LNCaP clone FGC (cell line): ENCODE results near the gene SPINT2.

ENCODE experiments used
- DNase-seq: peaks from one replicate; pipeline ENCODE4 v3.0.0-alpha.2; 2011; ENCODE audit warnings: low read depth
- H3K4me3 ChIP-seq: 2 replicates; pipeline ENCODE4 v1.5.1; 2011; ENCODE audit warnings: mild to moderate bottlenecking, low read depth, low read length, control low read depth
- TF ChIP-seq, protein P1 (sequence below): IDR thresholded peaks from 2 replicates; pipeline ENCODE4 v1.5.1; 2012; ENCODE audit warnings: mild to moderate bottlenecking; ENCODE audit not compliant: control insufficient read depth, insufficient read depth; ENCODE audit errors: extremely low read depth

Gene SPINT2

DNA sequence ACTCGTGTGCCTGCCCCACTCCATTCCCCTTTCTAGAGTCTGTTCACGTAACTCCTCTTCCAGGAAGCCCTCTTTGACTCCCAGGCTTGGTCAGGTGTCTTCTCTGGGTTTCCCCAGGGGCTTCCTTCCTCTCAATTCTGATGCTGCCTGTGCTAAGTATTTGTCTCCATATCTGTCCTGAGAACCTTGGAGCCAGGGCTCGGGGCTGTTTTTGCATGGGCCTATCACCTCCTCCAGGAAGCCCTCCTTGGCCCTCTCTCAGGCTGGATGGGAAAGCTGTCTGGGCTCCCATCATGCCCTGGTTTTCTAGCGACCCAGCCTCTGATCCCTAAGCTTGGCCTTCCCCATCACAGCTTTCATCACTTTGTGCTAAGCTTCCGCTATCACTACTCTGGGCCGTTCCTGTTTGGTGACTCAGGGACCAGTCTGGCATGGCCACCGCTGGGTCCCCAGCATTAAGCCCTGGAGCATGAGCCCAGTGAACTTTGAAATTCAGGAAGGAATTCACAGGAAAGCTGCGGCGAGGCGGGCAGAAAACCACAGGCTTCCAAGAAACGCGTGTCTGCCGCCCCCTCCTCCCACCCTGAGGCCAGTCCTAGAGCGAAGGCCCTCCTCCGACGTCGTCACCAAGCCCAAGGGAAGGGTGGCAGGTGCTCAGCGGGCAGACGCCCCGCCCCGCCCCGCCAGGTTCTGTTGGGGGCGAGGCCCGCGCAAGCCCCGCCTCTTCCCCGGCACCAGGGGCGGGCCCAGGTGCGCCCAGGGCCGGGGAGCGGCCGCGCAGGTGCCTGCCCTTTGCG, 486 bp upstream of the SPINT2 start:
- peak overlapping the region; percentile 77 for H3K4me3 ChIP-seq
- TF ChIP-seq, protein P1, sequence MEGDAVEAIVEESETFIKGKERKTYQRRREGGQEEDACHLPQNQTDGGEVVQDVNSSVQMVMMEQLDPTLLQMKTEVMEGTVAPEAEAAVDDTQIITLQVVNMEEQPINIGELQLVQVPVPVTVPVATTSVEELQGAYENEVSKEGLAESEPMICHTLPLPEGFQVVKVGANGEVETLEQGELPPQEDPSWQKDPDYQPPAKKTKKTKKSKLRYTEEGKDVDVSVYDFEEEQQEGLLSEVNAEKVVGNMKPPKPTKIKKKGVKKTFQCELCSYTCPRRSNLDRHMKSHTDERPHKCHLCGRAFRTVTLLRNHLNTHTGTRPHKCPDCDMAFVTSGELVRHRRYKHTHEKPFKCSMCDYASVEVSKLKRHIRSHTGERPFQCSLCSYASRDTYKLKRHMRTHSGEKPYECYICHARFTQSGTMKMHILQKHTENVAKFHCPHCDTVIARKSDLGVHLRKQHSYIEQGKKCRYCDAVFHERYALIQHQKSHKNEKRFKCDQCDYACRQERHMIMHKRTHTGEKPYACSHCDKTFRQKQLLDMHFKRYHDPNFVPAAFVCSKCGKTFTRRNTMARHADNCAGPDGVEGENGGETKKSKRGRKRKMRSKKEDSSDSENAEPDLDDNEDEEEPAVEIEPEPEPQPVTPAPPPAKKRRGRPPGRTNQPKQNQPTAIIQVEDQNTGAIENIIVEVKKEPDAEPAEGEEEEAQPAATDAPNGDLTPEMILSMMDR, result no peak
- no peak for DNase-seq

- TF ChIP-seq, protein P1, result no peak
- DNase-seq, result no peak
- H3K4me3 ChIP-seq, result peak overlapping the region; percentile 77
These were observed 964 bp downstream of the SPINT2 start for GRCh38 chr19:38265213-38265861.

GRCh38 chr19:38265921-38266429, 1.6 kb downstream of the SPINT2 start:
- H3K4me3 ChIP-seq, result peak overlapping the region; percentile 77
- no peak for DNase-seq
- TF ChIP-seq, protein P1, result no peak

- TF ChIP-seq, protein P1, result no peak
- no peak for DNase-seq
- H3K4me3 ChIP-seq, result peak overlapping the region; percentile 77
These were observed 2.7 kb downstream of the SPINT2 start for GRCh38 chr19:38266981-38267597.

DNA sequence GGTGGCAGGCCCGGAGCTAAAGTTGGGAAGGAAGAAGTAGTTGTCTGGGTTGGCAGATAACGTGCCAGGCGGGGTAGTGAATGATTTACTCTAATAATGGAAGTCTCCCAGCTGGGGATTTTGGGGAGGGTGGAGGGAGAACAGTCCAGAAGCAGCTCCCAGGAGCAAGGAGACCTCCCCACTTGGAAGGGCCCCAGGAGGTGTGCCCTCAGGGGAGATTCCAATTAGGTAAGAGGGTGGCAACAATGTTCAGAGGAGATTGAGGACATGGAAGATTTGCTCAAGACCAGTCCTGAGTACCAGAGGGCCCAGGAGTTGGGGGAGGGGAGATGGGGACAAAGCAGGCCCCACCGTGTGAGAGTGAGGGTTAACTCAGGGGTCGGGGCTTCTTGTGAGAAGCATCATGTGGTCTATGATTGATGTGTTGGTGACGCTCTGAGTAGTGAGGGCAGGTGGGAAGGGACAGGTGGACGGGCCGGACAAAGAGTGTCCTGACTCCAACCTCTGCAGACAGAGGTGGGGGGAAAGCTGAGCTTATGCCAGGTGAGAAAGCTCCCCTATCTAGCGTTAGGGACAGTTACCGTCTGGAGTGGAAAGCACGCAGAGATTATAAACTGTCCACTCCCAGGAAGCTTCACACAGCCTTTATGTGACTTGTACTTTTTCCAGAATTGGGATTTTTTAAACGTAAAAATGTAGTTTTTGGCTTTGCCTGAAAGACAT, 3.5 kb downstream of the SPINT2 start:
- peak overlapping the region; percentile 77 for H3K4me3 ChIP-seq
- TF ChIP-seq, protein P1, result no peak
- DNase-seq, result no peak

GRCh38 chr19:38268539-38268938, 4.2 kb downstream of the SPINT2 start:
- H3K4me3 ChIP-seq, result peak overlapping the region; percentile 77
- DNase-seq, result no peak
- TF ChIP-seq, protein P1, result no peak
